Sigmoid colon (tissue), 7 donors: ENCODE results near the gene SNAP29. TPM values are rescaled to one million over a fixed set of nuclear protein-coding genes. Genes with fewer than 3 reads are reported as not detected.
A peak's percentile ranks its signal among the peaks of the same experiment; 100 is the strongest.

Experiments used
- DNase-seq: peaks from one replicate; pipeline ENCODE4 v3.0.0-alpha.2; 2019
- H3K27ac ChIP-seq, 4 donors: fragments of 200-600 bp; sonication (generic); one replicate each; pipeline ENCODE4 v1.5.1; 2016 to 2019; ENCODE audit warnings: mild to moderate bottlenecking in 1 of 4
- H3K27me3 ChIP-seq, 3 donors: fragments of 200-600 bp; sonication (generic); one replicate each; pipeline ENCODE4 v1.5.1; 2019; ENCODE audit warnings: mild to moderate bottlenecking in 1 of 3
- H3K36me3 ChIP-seq, 4 donors: fragments of 200-600 bp; sonication (generic); one replicate each; pipeline ENCODE4 v1.5.1; 2016 to 2019
- H3K4me1 ChIP-seq, 4 donors: fragments of 200-600 bp; sonication (generic); one replicate each; pipeline ENCODE4 v1.5.1; 2017 to 2019
- H3K4me3 ChIP-seq, 4 donors: fragments of 200-600 bp; sonication (generic); one replicate each; pipeline ENCODE4 v1.5.1; 2017 to 2019; ENCODE audit warnings: mild to moderate bottlenecking in 2 of 4, moderate library complexity in 1 of 4
- H3K9me3 ChIP-seq, 4 donors: fragments of 200-600 bp in 3 of 4; sonication (generic) in 3 of 4; one replicate each; pipeline versions ENCODE4 v1.5.1 to v1.6.1; 2013 to 2019
- CTCF ChIP-seq, 4 experiments: fragments of 450-650 bp in 3 of 4; fragments of 200-600 bp in 1 of 4; IDR thresholded peaks; one replicate each; pipeline ENCODE4 v1.5.1; 2016 to 2019; ENCODE audit warnings: antibody characterized with exemption in 4 of 4, mild to moderate bottlenecking in 3 of 4, moderate library complexity in 2 of 4
- EP300 ChIP-seq, 4 donors: sonication (generic); formaldehyde crosslinking; IDR thresholded peaks; one replicate each; pipeline ENCODE4 v1.6.1; 2017; ENCODE audit warnings: antibody characterized with exemption in 4 of 4
- POLR2A ChIP-seq, 2 donors: fragments of 450-650 bp; IDR thresholded peaks; one replicate each; pipeline ENCODE4 v1.6.1; 2016; ENCODE audit warnings: antibody characterized with exemption in 2 of 2, mild to moderate bottlenecking in 2 of 2, moderate library complexity in 2 of 2
- POLR2AphosphoS5 ChIP-seq, 4 donors: sonication (generic); formaldehyde crosslinking; IDR thresholded peaks; one replicate each; pipeline ENCODE4 v1.6.1; 2017; ENCODE audit warnings: antibody characterized with exemption in 4 of 4
- WGBS, 2 donors: extraction: QIAGEN DNeasy Blood & Tissue Kit; methylation state at CpG; one replicate each; pipeline ENCODE4 v1.1.7; 2013; 5-methylcytosine and 5-hydroxymethylcytosine counted together
- intact Hi-C: fragments of 100-400 bp; cut with DNase I; formaldehyde crosslinking; loops from one replicate; pipeline ENCODE4 v1.15.1; 2023
- polyA plus RNA-seq, 3 donors: library from polyadenylated mRNA; stranded (reverse); fragments of 200-250 nt; gene quantifications; one replicate each; pipeline ENCODE4 v1.2.3, GENCODE V29; 2013
- total RNA-seq, 4 donors: library from RNA; depleted of rRNA; stranded (reverse); fragments of >200 nt; gene quantifications; one replicate each; pipeline ENCODE4 v1.1.0, GENCODE V29; 2016
- donor health status: healthy with polysubstance abuse.
- donor health status: Bipolar disorder and iron deficiency.
- donor health status: healthy.

SNAP29 gene
- total and polyA plus RNA-seq, 7 donors: 16.2 to 25.5 (median 20.6) TPM

- TF ChIP-seq CTCF (IDR thresholded peaks at IDR 0.05) (no peak), EP300 (IDR thresholded peaks at IDR 0.05) (no peak), POLR2AphosphoS5 (IDR thresholded peaks at IDR 0.05) (no peak), POLR2A (IDR thresholded peaks at IDR 0.05) (no peak)
- peaks cover 0 to 32% (median 23%) of the 10 kb centered on the region in 4 donors for H3K4me1 ChIP-seq
- DNase-seq: no peak
Measured at GRCh38 chr22:20864186-20864908, 5.5 kb downstream of the SNAP29 start.

GRCh38 chr22:20865331-20865730, 6.5 kb downstream of the SNAP29 start:
- WGBS, 2 donors: 91 to 96% methylated on average over 3 of the region's 3 CpGs
- Histone ChIP-seq H3K27ac (no peak overlapping the region), H3K27me3 (no peaks in the 10 kb centered on the region), H3K36me3 (peaks cover 0 to 27% (median 2%) of the 10 kb centered on the region in 4 donors), H3K9me3 (no peaks in the 10 kb centered on the region), H3K4me1 (peaks cover 0 to 24% (median 15%) of the 10 kb centered on the region in 4 donors), H3K4me3 (no peak overlapping the region)
- intact Hi-C loops: no loop called here
- no peak for DNase-seq
- TF ChIP-seq EP300 (IDR thresholded peaks at IDR 0.05) (no peak), POLR2A (IDR thresholded peaks at IDR 0.05) (no peak), POLR2AphosphoS5 (IDR thresholded peaks at IDR 0.05) (no peak), CTCF (IDR thresholded peaks at IDR 0.05) (no peak)

More at GRCh38 chr22:20864186-20864908, 5.5 kb downstream of the SNAP29 start:
- Histone ChIP-seq H3K4me3 (no peak overlapping the region), H3K36me3 (peaks cover 0 to 19% (median 0%) of the 10 kb centered on the region in 4 donors), H3K27me3 (no peaks in the 10 kb centered on the region), H3K9me3 (no peaks in the 10 kb centered on the region), H3K27ac (no peak overlapping the region)
- WGBS, 2 donors: 92 to 93% methylated on average over 12 of the region's 12 CpGs
- intact Hi-C loops: no loop called here

- intact Hi-C loops: no loop called here
- 84 to 90% methylated on average over 8 of the region's 8 CpGs for WGBS, 2 donors
- Histone ChIP-seq H3K4me1 (peaks cover 0 to 19% (median 14%) of the 10 kb centered on the region in 4 donors), H3K27me3 (no peaks in the 10 kb centered on the region), H3K4me3 (no peak overlapping the region), H3K9me3 (no peaks in the 10 kb centered on the region), H3K27ac (no peak overlapping the region), H3K36me3 (peaks cover 0 to 33% (median 5%) of the 10 kb centered on the region in 4 donors)
- DNase-seq: no peak
- TF ChIP-seq CTCF (IDR thresholded peaks at IDR 0.05): no peak
- no peak for TF ChIP-seq EP300 (IDR thresholded peaks at IDR 0.05)
- TF ChIP-seq POLR2A (IDR thresholded peaks at IDR 0.05): no peak
- no peak for TF ChIP-seq POLR2AphosphoS5 (IDR thresholded peaks at IDR 0.05)
Measured at GRCh38 chr22:20865875-20866445, 7.2 kb downstream of the SNAP29 start.

- DNase-seq: no peak
- Histone ChIP-seq H3K9me3 (no peaks in the 10 kb centered on the region), H3K27ac (peak overlapping the region; percentile 46 to 73 (median 70)), H3K4me1 (peaks cover 0 to 19% (median 14%) of the 10 kb centered on the region in 4 donors), H3K4me3 (no peak overlapping the region), H3K36me3 (peaks cover 0 to 41% (median 5%) of the 10 kb centered on the region in 4 donors), H3K27me3 (no peaks in the 10 kb centered on the region)
- no peak for TF ChIP-seq CTCF (IDR thresholded peaks at IDR 0.05)
- TF ChIP-seq POLR2A (IDR thresholded peaks at IDR 0.05): no peak
- no peak for TF ChIP-seq EP300 (IDR thresholded peaks at IDR 0.05)
- TF ChIP-seq POLR2AphosphoS5 (IDR thresholded peaks at IDR 0.05): no peak
- intact Hi-C loops: no loop called here
- whole genome bisulfite sequencing, 2 donors: 50 to 72% methylated on average over 5 of the region's 5 CpGs
Measured at GRCh38 chr22:20866736-20867135, 7.9 kb downstream of the SNAP29 start.
